Left forelimb (tissue), 1 donor: ENCODE results near the gene HCAR2.
"Not testable (repeated sequence)": the region's sequence is repeated elsewhere in the genome, so short reads cannot be mapped to it uniquely, and the experiment has no call there.

ENCODE experiments used
- DNase-seq: peaks from one replicate; pipeline ENCODE4 v3.0.0-alpha.2; 2018; ENCODE audit warnings: low spot score

HCAR2 gene

GRCh38 chr12:122665759-122666158 lies 37.4 kb downstream of the HCAR2 start:
- DNase-seq, result no peak

GRCh38 chr12:122665349-122665748 lies 37.8 kb downstream of the HCAR2 start:
- no peak for DNase-seq

- no peak for DNase-seq
Measured at GRCh38 chr12:122661938-122662337, 41.2 kb downstream of the HCAR2 start.

GRCh38 chr12:122661246-122661645 lies 41.9 kb downstream of the HCAR2 start:
- DNase-seq, result no peak

GRCh38 chr12:122659579-122659978 lies 43.6 kb downstream of the HCAR2 start:
- no peak for DNase-seq

GRCh38 chr12:122656298-122656697 lies 46.9 kb downstream of the HCAR2 start:
- DNase-seq, result no peak

GRCh38 chr12:122653291-122653690 lies 49.9 kb downstream of the HCAR2 start:
- not testable (repeated sequence) for DNase-seq

GRCh38 chr12:122651520-122652224 lies 51.5 kb downstream of the HCAR2 start:
- DNase-seq, result no peak
